Subcutaneous adipose tissue (tissue), 4 donors: ENCODE measurements around the gene INPP4A. TPM values are rescaled to one million over a fixed set of nuclear protein-coding genes. Genes with fewer than 3 reads are reported as not detected.

Experiments used
- CTCF ChIP-seq: fragments of 450-650 bp; IDR thresholded peaks from one replicate; pipeline ENCODE4 v1.5.1; 2016; ENCODE audit warnings: low read depth, mild to moderate bottlenecking, control low read depth, antibody characterized with exemption, moderate library complexity
- total RNA-seq, 4 donors: library from RNA; depleted of rRNA; stranded (reverse); fragments of >200 nt; gene quantifications; one replicate each; pipeline ENCODE4 v1.1.0, GENCODE V29; 2016

The INPP4A gene
- total RNA-seq, 4 donors from 2014 or later, result 18.9 to 38.2 (median 22.0) TPM

- TF ChIP-seq CTCF, result no peak
Observed at GRCh38 chr2:98432145-98432544, 12.5 kb upstream of the INPP4A start.

- TF ChIP-seq CTCF, result no peak
Observed at GRCh38 chr2:98433363-98433964, 11.2 kb upstream of the INPP4A start.

GRCh38 chr2:98434492-98434891, 10.2 kb upstream of the INPP4A start:
- no peak for TF ChIP-seq CTCF

GRCh38 chr2:98436734-98437133, 7.9 kb upstream of the INPP4A start:
- no peak for TF ChIP-seq CTCF

- TF ChIP-seq CTCF, result no peak
Observed at GRCh38 chr2:98438190-98439133, 6.2 kb upstream of the INPP4A start.

GRCh38 chr2:98441706-98442450, 2.8 kb upstream of the INPP4A start:
- TF ChIP-seq CTCF, result no peak

- TF ChIP-seq CTCF, result no peak
Observed at GRCh38 chr2:98442488-98442887, 2.2 kb upstream of the INPP4A start.
